WTC11 (cell line): ENCODE data around the gene PUM1.

Experiments
- CDX4 ChIP-seq: fragments of 250-450 bp; sonication (Bioruptor Pico); IDR thresholded peaks from 2 replicates; pipeline ENCODE4 v1.9.0; 2021; ENCODE audit warnings: moderate library complexity, mild to moderate bottlenecking, inconsistent platforms, borderline replicate concordance
- CREM ChIP-seq: sonication (generic); formaldehyde crosslinking; IDR thresholded peaks from 2 replicates; pipeline ENCODE4 v1.8.1; 2022; ENCODE audit warnings: mild to moderate bottlenecking, missing genetic modification reagents, moderate library complexity
- CTCF ChIP-seq: fragments of 200-600 bp; IDR thresholded peaks from 2 replicates; pipeline ENCODE4 v1.8.0; 2022; ENCODE audit warnings: antibody characterized with exemption
- E2F5 ChIP-seq: sonication (generic); formaldehyde crosslinking; IDR thresholded peaks from 2 replicates; pipeline ENCODE4 v1.8.1; 2022; ENCODE audit warnings: mild to moderate bottlenecking, moderate library complexity, missing genetic modification reagents
- ELF4 ChIP-seq: sonication (generic); formaldehyde crosslinking; IDR thresholded peaks from 2 replicates; pipeline ENCODE4 v1.8.1; 2022; ENCODE audit warnings: low read depth, mild to moderate bottlenecking, moderate library complexity, missing genetic modification reagents
- ESRRA ChIP-seq: sonication (generic); formaldehyde crosslinking; IDR thresholded peaks from 2 replicates; pipeline ENCODE4 v1.8.1; 2022; ENCODE audit warnings: mild to moderate bottlenecking, missing genetic modification reagents, borderline replicate concordance
- HMGXB4 ChIP-seq: sonication (generic); formaldehyde crosslinking; IDR thresholded peaks from 2 replicates; pipeline ENCODE4 v1.8.1; 2023; ENCODE audit warnings: mild to moderate bottlenecking, moderate library complexity, missing genetic modification reagents
- IRF2 ChIP-seq: sonication (generic); formaldehyde crosslinking; IDR thresholded peaks from 2 replicates; pipeline ENCODE4 v1.8.0; 2022; ENCODE audit warnings: low read depth, missing genetic modification reagents, borderline replicate concordance
- NFYB ChIP-seq: sonication (generic); formaldehyde crosslinking; conservative IDR thresholded peaks from 2 replicates; pipeline ENCODE4 v1.8.0; 2022; ENCODE audit warnings: low read depth, missing genetic modification reagents
- PRDM15 ChIP-seq: sonication (generic); formaldehyde crosslinking; IDR thresholded peaks from 2 replicates; pipeline ENCODE4 v1.8.0; 2022; ENCODE audit warnings: missing genetic modification reagents
- SP1 ChIP-seq: sonication (generic); formaldehyde crosslinking; conservative IDR thresholded peaks from 2 replicates; pipeline ENCODE4 v1.8.1; 2022; ENCODE audit warnings: missing genetic modification reagents
- TCF7 ChIP-seq: sonication (generic); formaldehyde crosslinking; IDR thresholded peaks from 2 replicates; pipeline ENCODE4 v1.8.0; 2022; ENCODE audit warnings: mild to moderate bottlenecking, low read depth, missing genetic modification reagents, moderate library complexity
- ZBTB21 ChIP-seq: sonication (generic); formaldehyde crosslinking; IDR thresholded peaks from 2 replicates; pipeline ENCODE4 v1.8.1; 2023; ENCODE audit warnings: mild to moderate bottlenecking, missing genetic modification reagents, borderline replicate concordance
- ZSCAN18 ChIP-seq: fragments of 250-450 bp; sonication (Bioruptor Pico); IDR thresholded peaks from 2 replicates; pipeline ENCODE4 v2.1.2; 2022; ENCODE audit warnings: mild to moderate bottlenecking, moderate library complexity

- no peak for TF ChIP-seq CTCF
- no peak for TF ChIP-seq CDX4 (CRISPR knock-in tag)
- TF ChIP-seq PRDM15 (CRISPR knock-in tag) = no peak
- TF ChIP-seq ZSCAN18 (CRISPR knock-in tag) = no peak
- no peak for TF ChIP-seq SP1 (CRISPR knock-in tag)
- TF ChIP-seq ESRRA (CRISPR knock-in tag) = no peak
- TF ChIP-seq E2F5 (CRISPR knock-in tag) = no peak
- no peak for TF ChIP-seq NFYB (CRISPR knock-in tag)
- no peak for TF ChIP-seq HMGXB4 (CRISPR knock-in tag)
- no peak for TF ChIP-seq ZBTB21 (CRISPR knock-in tag)
- TF ChIP-seq TCF7 (CRISPR knock-in tag) = no peak
- TF ChIP-seq IRF2 (CRISPR knock-in tag) = no peak
- no peak for TF ChIP-seq ELF4 (CRISPR knock-in tag)
- no peak for TF ChIP-seq CREM (CRISPR knock-in tag)
Observed at GRCh38 chr1:30882678-30883388, 182.7 kb downstream of the PUM1 start.
